GM12874 (cell line): Measurements from ENCODE around the gene PTCD3.

ENCODE experiments used
- CTCF ChIP-seq: IDR thresholded peaks from 2 replicates; pipeline ENCODE4 v1.5.1; 2011; ENCODE audit warnings: low read depth, mild to moderate bottlenecking, control low read depth, low read length, moderate library complexity; ENCODE audit not compliant: insufficient read depth

PTCD3 gene

GRCh38 chr2:86074256-86074655 lies 31.8 kb upstream of the PTCD3 start:
- TF ChIP-seq CTCF = no peak

DNA sequence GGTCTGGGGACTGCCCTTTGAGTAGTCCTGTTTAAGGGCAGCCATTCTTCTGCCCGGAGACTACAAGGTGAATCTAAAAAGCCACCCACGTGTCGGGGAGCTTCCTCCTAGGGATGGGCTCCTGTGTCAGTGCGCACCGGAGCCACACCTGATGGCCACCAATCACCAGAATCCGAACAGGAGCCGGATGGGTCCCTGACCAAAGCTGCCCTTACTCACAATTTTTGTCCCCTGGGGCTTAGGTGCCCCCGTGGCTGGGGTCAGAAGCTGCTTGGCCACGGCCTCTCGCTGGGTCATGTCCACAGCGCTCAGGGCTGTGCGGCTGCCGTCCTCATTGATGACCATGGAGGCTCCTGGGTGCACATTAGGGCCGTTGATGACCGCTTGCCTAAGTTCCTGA lies 31.2 kb upstream of the PTCD3 start:
- no peak for TF ChIP-seq CTCF

- TF ChIP-seq CTCF = no peak
Measured at GRCh38 chr2:86075886-86076285, 30.1 kb upstream of the PTCD3 start.

DNA sequence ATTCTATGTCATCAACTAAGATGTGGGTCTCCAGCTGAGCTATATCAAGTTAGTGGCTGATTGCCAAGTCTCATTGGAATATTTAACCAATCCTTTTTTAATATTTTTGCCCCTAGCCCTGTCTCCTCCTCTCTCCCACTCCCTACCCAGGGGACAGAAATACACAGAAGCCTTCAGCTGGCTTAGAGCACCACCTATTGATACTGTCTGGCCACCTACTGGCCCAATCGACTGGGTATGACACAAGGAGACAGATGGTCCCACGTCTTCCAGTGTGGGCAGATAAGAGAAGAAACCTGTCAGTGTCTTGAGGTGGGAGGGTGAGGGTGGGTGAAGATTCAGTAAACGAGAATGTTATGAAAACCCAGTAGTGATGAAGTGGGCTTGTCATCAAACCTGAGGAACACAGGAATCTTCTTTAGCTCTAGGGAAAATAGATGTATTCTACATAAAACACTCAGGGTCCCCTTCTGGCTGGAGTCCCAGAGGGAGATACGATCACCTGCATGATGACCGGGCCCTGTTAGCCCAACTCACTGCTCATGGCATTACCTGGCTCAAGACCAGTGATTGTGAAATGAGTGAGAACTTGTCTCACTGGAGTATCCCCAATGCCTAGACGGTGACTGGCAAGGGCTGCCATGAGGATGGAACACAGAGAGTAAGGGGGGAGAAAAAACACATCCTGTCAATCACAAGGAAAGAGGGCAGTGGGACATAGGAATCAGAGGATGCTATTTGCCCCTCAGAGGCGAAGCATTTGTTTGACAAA lies 27.1 kb upstream of the PTCD3 start:
- TF ChIP-seq CTCF = peak; percentile 61

DNA sequence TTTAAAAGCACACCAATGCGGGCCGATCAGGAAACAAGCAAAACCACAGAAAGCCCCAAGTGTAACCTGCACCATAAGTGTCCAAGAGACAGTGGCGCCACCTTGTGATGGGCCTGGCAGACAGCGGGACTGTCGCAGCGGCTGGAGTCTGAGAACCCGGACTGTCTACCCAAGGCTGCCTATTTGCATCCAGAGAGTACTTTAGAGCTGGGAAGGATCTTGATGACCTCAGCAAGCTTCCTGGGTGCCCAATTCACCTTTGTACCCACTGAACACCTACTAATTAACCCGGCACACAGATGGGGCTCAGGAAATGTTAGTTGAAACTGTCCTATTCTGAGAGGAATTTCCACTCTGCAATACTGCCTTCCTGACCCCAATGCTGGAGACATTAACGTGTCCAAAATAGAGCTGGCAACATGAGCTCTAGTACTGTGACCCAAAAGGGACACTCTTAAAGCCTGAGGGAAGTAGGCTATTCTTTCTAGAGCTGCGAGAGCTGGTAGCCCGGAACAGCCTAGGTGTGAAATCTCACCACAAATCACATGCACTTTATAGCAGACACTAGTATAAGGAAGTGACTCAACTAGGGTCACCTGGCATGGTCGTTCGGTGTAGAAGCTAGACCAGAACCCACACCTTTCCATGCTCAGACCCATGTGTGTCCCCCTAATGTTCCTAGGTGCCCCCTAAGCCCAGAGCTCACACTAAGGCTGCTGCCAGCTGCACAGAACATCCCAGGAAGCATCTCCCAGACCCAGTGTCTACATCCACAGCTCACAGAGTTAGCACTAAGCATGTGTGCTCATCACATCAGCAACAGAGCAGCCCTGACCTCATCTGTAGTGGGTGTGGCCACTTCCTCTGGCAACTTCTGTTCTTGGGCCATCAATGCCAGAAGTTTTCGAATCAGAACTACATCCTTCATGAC lies 25.8 kb upstream of the PTCD3 start:
- TF ChIP-seq CTCF = peak; percentile 80

GRCh38 chr2:86081724-86082123 lies 24.3 kb upstream of the PTCD3 start:
- no peak for TF ChIP-seq CTCF

DNA sequence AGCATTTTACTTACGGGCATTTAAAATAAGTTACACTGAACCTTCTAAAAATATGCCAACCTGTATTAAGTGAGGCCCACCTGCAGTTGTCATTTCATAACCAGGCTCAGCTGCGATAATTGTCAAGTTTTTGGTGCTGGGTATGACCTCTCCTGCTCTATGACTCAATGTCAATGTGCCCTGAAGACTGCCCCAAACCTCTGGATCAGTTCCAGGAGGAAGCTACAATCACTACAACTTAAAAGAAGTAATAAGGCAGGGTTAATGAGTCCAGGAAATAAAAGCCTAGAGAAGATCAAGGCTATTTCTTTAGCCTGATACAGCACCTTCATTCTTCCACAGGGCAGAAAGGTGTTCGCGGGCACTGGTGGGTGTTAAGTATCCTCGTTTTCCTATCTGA lies 23.3 kb upstream of the PTCD3 start:
- TF ChIP-seq CTCF = no peak
